ENCODE measurements around the gene ZSWIM2. TPM values are rescaled to one million over a fixed set of nuclear protein-coding genes. Genes with fewer than 3 reads are reported as not detected.

The ZSWIM2 gene
- total and polyA plus RNA-seq, 2 of the 4 experiments (the other 2 are of a cell fraction), result 0.09 TPM; not detected in 1

- H3K4me1 ChIP-seq (ENCODE audit: control insufficient read depth, insufficient read depth, low read length), result no peaks in the 10 kb centered on the region
- H3K4ac ChIP-seq (ENCODE audit: low read depth, low read length), result no peak overlapping the region
- H3K9ac ChIP-seq (ENCODE audit: low read depth, low read length), result no peak overlapping the region
- no peaks in the 10 kb centered on the region for H3K79me1 ChIP-seq (ENCODE audit: low read depth in 1 of 2, low read length in 2 of 2)
- H4K5ac ChIP-seq (ENCODE audit: low read depth, low read length), result no peak overlapping the region
- H2BK15ac ChIP-seq (ENCODE audit: low read depth, low read length), result no peak overlapping the region
- no peaks in the 10 kb centered on the region for H3K36me3 ChIP-seq (ENCODE audit: control insufficient read depth, insufficient read depth, low read length)
- H3K18ac ChIP-seq (ENCODE audit: low read depth, low read length), result no peak overlapping the region
- no peak overlapping the region for H2AK5ac ChIP-seq (ENCODE audit: low read depth, low read length)
- H4K20me1 ChIP-seq (ENCODE audit: insufficient read depth, low read length), result no peaks in the 10 kb centered on the region
- in situ Hi-C loops (cut with MboI; ENCODE audit: low sequenced_read_pairs) (no loop called here), dilution Hi-C loops (cut with HindIII; ENCODE audit: low sequenced_read_pairs, unreplicated experiment) (no loop called here), intact Hi-C loops (cut with micrococcal nuclease) (no loop called here)
- ChIA-PET CTCF (interaction anchor here (0.6 to 1.0 kb wide), 3 partner anchors 8 to 733 kb away, joined by 3 to 4 read pairs (median 3); no protein-coding TSS in a partner anchor), POLR2A (ENCODE audit: unreplicated experiment) (no interaction called here)
- no peak overlapping the region for H4K91ac ChIP-seq (ENCODE audit: insufficient read depth, low read depth, low read length)
- no peak overlapping the region for H2BK120ac ChIP-seq (ENCODE audit: low read depth, low read length)
- no peaks in the 10 kb centered on the region for H3K9me3 ChIP-seq (ENCODE audit: control insufficient read depth, insufficient read depth, low read length)
- H3K4me2 ChIP-seq (ENCODE audit: low read depth, low read length), result no peak overlapping the region
- no peak overlapping the region for H3K27ac ChIP-seq (ENCODE audit: insufficient read depth, low read length)
- no TSS peak for BruUV-seq (replicated peaks)
- no peak overlapping the region for H4K8ac ChIP-seq (ENCODE audit: low read depth in 2 of 2, low read length in 2 of 2)
- no peak overlapping the region for H3K14ac ChIP-seq (replicated peaks; ENCODE audit: low read depth, low read length)
- no peaks in the 10 kb centered on the region for H3K27me3 ChIP-seq (ENCODE audit: control insufficient read depth, insufficient read depth, low read length)
- H2BK20ac ChIP-seq (ENCODE audit: low read depth, low read length), result no peak overlapping the region
- no peak overlapping the region for H2BK5ac ChIP-seq (ENCODE audit: low read depth, low read length, poor library complexity, severe bottlenecking)
- ATAC-seq (ENCODE audit: low read depth), result peak; percentile 60
- H3K56ac ChIP-seq (ENCODE audit: extremely low read depth, insufficient read depth, low read length), result no peak overlapping the region
- H3K23ac ChIP-seq (ENCODE audit: low read depth, low read length), result no peak overlapping the region
- TF ChIP-seq RCOR1 (IDR thresholded peaks at IDR 0.05; ENCODE audit: insufficient replicate concordance, low read length) (no peak), CTCF (conservative IDR thresholded peaks at IDR 0.05; ENCODE audit: low read depth, low read length) (peak; percentile 33; the same call in 1 of the 2 replicates), RAD21 (IDR thresholded peaks at IDR 0.05; ENCODE audit: low read length) (peak; percentile 55)
- no peaks in the 10 kb centered on the region for H3K9me1 ChIP-seq (ENCODE audit: insufficient read depth, low read length)
- H2AFZ ChIP-seq (replicated peaks; ENCODE audit: low read length, poor library complexity), result no peak overlapping the region
- no peak overlapping the region for H3K4me3 ChIP-seq (ENCODE audit: insufficient read depth, low read depth, low read length)
- WGBS, 2 experiments (ENCODE audit: extremely low coverage in 2 of 2, insufficient read length in 1 of 2), result 60% methylated on average over 1 of the region's 4 CpGs; no CpG with 5 or more reads in 1 of the 2 experiments
- peak; percentile 19 for DNase-seq
- no peak overlapping the region for H2AK9ac ChIP-seq (replicated peaks; ENCODE audit: low read depth, low read length, poor library complexity)
Measured at GRCh38 chr2:186780701-186781316, 68.2 kb downstream of the ZSWIM2 start.

Other genes with a start within 250 kb of the ZSWIM2 start
- 19.9 and 26.4 TPM in 2 replicates for gene FAM171B, start 155.1 kb downstream of the ZSWIM2 start, total RNA-seq (2012; rRNA removed)
- gene FAM171B, start 155.1 kb downstream of the ZSWIM2 start, polyA plus RNA-seq (2012; rRNA removed), result 2.1 and 2.6 TPM in 2 replicates